ENCODE measurements around the gene HYAL1. TPM values are rescaled to one million over a fixed set of nuclear protein-coding genes. Genes with fewer than 3 reads are reported as not detected.
A peak's percentile ranks its signal among the peaks of the same experiment; 100 is the strongest.

The HYAL1 gene
- total RNA-seq, 4 donors from 2014 or later: 1.8 to 13.8 (median 3.8) TPM

GRCh38 chr3:50318615-50319014 lies 15.2 kb upstream of the HYAL1 start:
- DNase-seq: no peak
- in situ Hi-C loops (cut with MboI; ENCODE audit: low pct_ligation_motif_present in 1 of 4, low pct_unique_long_range_greater_than_20kb in 1 of 4, low sequenced_read_pairs in 3 of 4) (no loop called here), intact Hi-C loops (cut with DNase I; ENCODE audit: low total_unique reads) (no loop called here)
- H3K4me3 ChIP-seq: peak overlapping the region in 1 of 4 donors; percentile 5
- peak overlapping the region; percentile 81 to 89 (median 85) for H3K27ac ChIP-seq
- 89% methylated on average over 10 of the region's 10 CpGs; no CpG with 5 or more reads in 1 of the 2 donors for WGBS, 2 donors (ENCODE audit: low coverage in 1 of 2)
- H3K27me3 ChIP-seq: no peaks in the 10 kb centered on the region
- H3K9me3 ChIP-seq: no peaks in the 10 kb centered on the region
- TF ChIP-seq POLR2A (IDR thresholded peaks at IDR 0.05): no peak
- no peak for TF ChIP-seq POLR2AphosphoS5 (IDR thresholded peaks at IDR 0.05)
- no peak for TF ChIP-seq CTCF (IDR thresholded peaks at IDR 0.05)
- no peak for TF ChIP-seq EP300 (IDR thresholded peaks at IDR 0.05; ENCODE audit: low read depth)
- peaks cover 35 to 60% (median 56%) of the 10 kb centered on the region in 4 donors for H3K4me1 ChIP-seq
- no peaks in the 10 kb centered on the region for H3K36me3 ChIP-seq

- H3K4me1 ChIP-seq: peaks cover 35 to 59% (median 54%) of the 10 kb centered on the region in 4 donors
- intact Hi-C loops (cut with DNase I; ENCODE audit: low total_unique reads): no loop called here
- no peak for DNase-seq
Measured at GRCh38 chr3:50318163-50318562, 14.8 kb upstream of the HYAL1 start.

GRCh38 chr3:50317300-50317699 lies 13.9 kb upstream of the HYAL1 start:
- H3K27ac ChIP-seq: peak overlapping the region; percentile 81 to 89 (median 85)
- H3K9me3 ChIP-seq: no peaks in the 10 kb centered on the region
- in situ Hi-C loops (cut with MboI; ENCODE audit: low pct_ligation_motif_present in 1 of 4, low pct_unique_long_range_greater_than_20kb in 1 of 4, low sequenced_read_pairs in 3 of 4) (no loop called here), intact Hi-C loops (cut with DNase I; ENCODE audit: low total_unique reads) (no loop called here)
- no peak overlapping the region for H3K4me3 ChIP-seq
- peaks cover 35 to 53% (median 49%) of the 10 kb centered on the region in 4 donors for H3K4me1 ChIP-seq
- no peaks in the 10 kb centered on the region for H3K36me3 ChIP-seq
- no peak for TF ChIP-seq POLR2A (IDR thresholded peaks at IDR 0.05)
- no peak for TF ChIP-seq POLR2AphosphoS5 (IDR thresholded peaks at IDR 0.05)
- TF ChIP-seq CTCF (IDR thresholded peaks at IDR 0.05): no peak
- no peak for TF ChIP-seq EP300 (IDR thresholded peaks at IDR 0.05; ENCODE audit: low read depth)
- DNase-seq: peak; percentile 72
- WGBS, 2 donors (ENCODE audit: low coverage in 1 of 2): 49 to 69% methylated on average over 3 to 6 of the region's 6 CpGs
- no peaks in the 10 kb centered on the region for H3K27me3 ChIP-seq

More at GRCh38 chr3:50318163-50318562, 14.8 kb upstream of the HYAL1 start:
- H3K4me3 ChIP-seq: no peak overlapping the region
- H3K9me3 ChIP-seq: no peaks in the 10 kb centered on the region
- no peaks in the 10 kb centered on the region for H3K36me3 ChIP-seq
- 85% methylated on average over 8 of the region's 11 CpGs; no CpG with 5 or more reads in 1 of the 2 donors for WGBS, 2 donors (ENCODE audit: low coverage in 1 of 2)
- peak overlapping the region; percentile 81 to 89 (median 85) for H3K27ac ChIP-seq
- H3K27me3 ChIP-seq: no peaks in the 10 kb centered on the region
- in situ Hi-C loops (cut with MboI; ENCODE audit: low pct_ligation_motif_present in 1 of 4, low pct_unique_long_range_greater_than_20kb in 1 of 4, low sequenced_read_pairs in 3 of 4): no loop called here
- no peak for TF ChIP-seq CTCF (IDR thresholded peaks at IDR 0.05)
- TF ChIP-seq POLR2A (IDR thresholded peaks at IDR 0.05): no peak
- no peak for TF ChIP-seq EP300 (IDR thresholded peaks at IDR 0.05; ENCODE audit: low read depth)
- no peak for TF ChIP-seq POLR2AphosphoS5 (IDR thresholded peaks at IDR 0.05)

- Histone ChIP-seq H3K4me3 (no peak overlapping the region), H3K27me3 (no peaks in the 10 kb centered on the region), H3K9me3 (no peaks in the 10 kb centered on the region), H3K4me1 (peaks cover 31 to 47% (median 44%) of the 10 kb centered on the region in 4 donors), H3K36me3 (no peaks in the 10 kb centered on the region), H3K27ac (peak overlapping the region; percentile 81 to 89 (median 85))
- 30% methylated on average over 9 of the region's 9 CpGs; no CpG with 5 or more reads in 1 of the 2 donors for WGBS, 2 donors (ENCODE audit: low coverage in 1 of 2)
- DNase-seq: peak; percentile 91
- peak; percentile 65 to 87 (median 83) for TF ChIP-seq POLR2AphosphoS5 (IDR thresholded peaks at IDR 0.05)
- TF ChIP-seq POLR2A (IDR thresholded peaks at IDR 0.05): peak; percentile 85
- no peak for TF ChIP-seq EP300 (IDR thresholded peaks at IDR 0.05; ENCODE audit: low read depth)
- intact Hi-C loops (cut with DNase I; ENCODE audit: low total_unique reads) (no loop called here), in situ Hi-C loops (cut with MboI; ENCODE audit: low pct_ligation_motif_present in 1 of 4, low pct_unique_long_range_greater_than_20kb in 1 of 4, low sequenced_read_pairs in 3 of 4) (no loop called here)
Measured at GRCh38 chr3:50316657-50317242, 13.4 kb upstream of the HYAL1 start.

Data from transverse colon (tissue), 4 donors.